ENCODE results near the gene NCBP2.

DNA sequence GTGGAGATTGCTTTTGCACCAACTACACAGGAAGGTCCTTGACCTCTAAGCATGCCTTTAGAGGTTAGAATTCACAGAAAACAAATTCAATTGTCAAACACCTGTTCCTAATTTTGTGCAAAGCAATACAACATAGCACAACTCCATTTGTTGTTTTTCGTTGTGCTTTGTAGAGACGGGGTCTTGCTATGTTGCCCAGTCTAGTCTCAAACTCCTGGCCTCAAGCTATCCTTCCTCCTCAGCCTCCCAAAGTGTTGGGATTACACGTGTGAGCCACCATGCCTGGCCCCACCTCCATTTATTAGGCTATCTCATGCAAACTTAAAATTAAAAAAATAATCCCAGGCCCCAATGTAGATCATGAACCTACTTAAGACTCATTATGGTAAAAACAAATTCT, 6.0 kb downstream of the NCBP2 start:
- TF ChIP-seq CTCF (IDR thresholded peaks at IDR 0.05; ENCODE audit: poor library complexity, severe bottlenecking), result no peak
- no peak for TF ChIP-seq EP300 (conservative IDR thresholded peaks at IDR 0.05; ENCODE audit: poor library complexity, severe bottlenecking)
- TF ChIP-seq TAF1 (IDR thresholded peaks at IDR 0.05; ENCODE audit: low read depth), result no peak
